GM23338 (cell line): Measurements from ENCODE around the gene GJD2. TPM values are rescaled to one million over a fixed set of nuclear protein-coding genes. Genes with fewer than 3 reads are reported as not detected.

Experiments
- EZH2 ChIP-seq: fragments of 200-600 bp; sonication (generic); IDR thresholded peaks from one replicate; pipeline ENCODE4 v1.8.0; 2017; ENCODE audit warnings: antibody characterized with exemption, mild to moderate bottlenecking, low read depth; ENCODE audit not compliant: unreplicated experiment
- NANOG ChIP-seq: IDR thresholded peaks from 2 replicates; pipeline ENCODE4 v1.6.1; 2016; ENCODE audit warnings: antibody characterized with exemption, borderline replicate concordance
- POLR2AphosphoS5 ChIP-seq: IDR thresholded peaks from 2 replicates; pipeline ENCODE4 v1.6.1; 2016; ENCODE audit warnings: antibody characterized with exemption, low read depth
- ZNF114 ChIP-seq: fragments of 250-450 bp; sonication (Bioruptor Pico); IDR thresholded peaks from 2 replicates; pipeline ENCODE4 v1.5.0; 2020; ENCODE audit warnings: mild to moderate bottlenecking, moderate library complexity
- polyA plus RNA-seq: library from polyadenylated mRNA; unstranded; fragments of >200 nt; fragmentation: Nextera tagmentation; extraction: Ambion mirVana; gene quantifications from 2 replicates; pipeline ENCODE4 v1.2.1, GENCODE V29; 2016
- total RNA-seq: library from RNA; depleted of rRNA; stranded (reverse); fragments of >200 nt; shearing (Covaris generic); gene quantifications from 2 replicates; pipeline ENCODE4 v1.2.3, GENCODE V29; 2014
- TF ChIP-seq, protein P1 (sequence below): fragments of 250-450 bp; sonication (Bioruptor Pico); IDR thresholded peaks from 2 replicates; pipeline ENCODE4 v1.5.0; 2020; ENCODE audit warnings: mild to moderate bottlenecking, moderate library complexity
- TF ChIP-seq, protein P2 (sequence below), 2 experiments: fragments of 200-600 bp in 1 of 2; sonication (generic) in 1 of 2; conservative IDR thresholded peaks; 2 replicates each; pipeline versions ENCODE4 v1.5.1 to v1.6.1; 2016 to 2017; ENCODE audit warnings: antibody characterized with exemption in 2 of 2, low read depth in 2 of 2, mild to moderate bottlenecking in 2 of 2, moderate library complexity in 1 of 2
- TF ChIP-seq, protein P3 (sequence below): IDR thresholded peaks from one replicate; pipeline ENCODE4 v1.6.1; 2018; ENCODE audit warnings: antibody characterized with exemption; ENCODE audit not compliant: unreplicated experiment

Gene GJD2
- total and polyA plus RNA-seq, 2 experiments from 2014 or later, result 0.29 to 0.63 TPM

DNA sequence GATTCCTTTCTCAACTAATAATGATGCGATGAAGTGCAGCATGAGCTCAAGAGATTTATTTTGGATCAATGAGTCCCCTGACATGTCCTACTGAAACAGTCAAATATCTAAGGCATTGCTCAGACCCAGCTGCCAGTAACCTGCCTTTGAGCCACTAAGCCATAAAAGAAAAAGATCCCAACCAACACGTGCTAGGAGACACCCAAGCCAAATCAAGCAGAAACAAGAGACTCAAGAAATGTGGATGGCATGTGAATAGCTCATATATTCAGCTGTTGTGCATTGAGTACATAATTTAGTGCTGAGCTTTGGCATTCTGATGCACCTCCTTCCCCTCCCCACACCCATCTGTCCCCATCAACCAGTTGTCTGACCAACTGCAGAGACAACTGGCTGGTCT lies 29.2 kb downstream of the GJD2 start (continued):
- TF ChIP-seq, protein P1, sequence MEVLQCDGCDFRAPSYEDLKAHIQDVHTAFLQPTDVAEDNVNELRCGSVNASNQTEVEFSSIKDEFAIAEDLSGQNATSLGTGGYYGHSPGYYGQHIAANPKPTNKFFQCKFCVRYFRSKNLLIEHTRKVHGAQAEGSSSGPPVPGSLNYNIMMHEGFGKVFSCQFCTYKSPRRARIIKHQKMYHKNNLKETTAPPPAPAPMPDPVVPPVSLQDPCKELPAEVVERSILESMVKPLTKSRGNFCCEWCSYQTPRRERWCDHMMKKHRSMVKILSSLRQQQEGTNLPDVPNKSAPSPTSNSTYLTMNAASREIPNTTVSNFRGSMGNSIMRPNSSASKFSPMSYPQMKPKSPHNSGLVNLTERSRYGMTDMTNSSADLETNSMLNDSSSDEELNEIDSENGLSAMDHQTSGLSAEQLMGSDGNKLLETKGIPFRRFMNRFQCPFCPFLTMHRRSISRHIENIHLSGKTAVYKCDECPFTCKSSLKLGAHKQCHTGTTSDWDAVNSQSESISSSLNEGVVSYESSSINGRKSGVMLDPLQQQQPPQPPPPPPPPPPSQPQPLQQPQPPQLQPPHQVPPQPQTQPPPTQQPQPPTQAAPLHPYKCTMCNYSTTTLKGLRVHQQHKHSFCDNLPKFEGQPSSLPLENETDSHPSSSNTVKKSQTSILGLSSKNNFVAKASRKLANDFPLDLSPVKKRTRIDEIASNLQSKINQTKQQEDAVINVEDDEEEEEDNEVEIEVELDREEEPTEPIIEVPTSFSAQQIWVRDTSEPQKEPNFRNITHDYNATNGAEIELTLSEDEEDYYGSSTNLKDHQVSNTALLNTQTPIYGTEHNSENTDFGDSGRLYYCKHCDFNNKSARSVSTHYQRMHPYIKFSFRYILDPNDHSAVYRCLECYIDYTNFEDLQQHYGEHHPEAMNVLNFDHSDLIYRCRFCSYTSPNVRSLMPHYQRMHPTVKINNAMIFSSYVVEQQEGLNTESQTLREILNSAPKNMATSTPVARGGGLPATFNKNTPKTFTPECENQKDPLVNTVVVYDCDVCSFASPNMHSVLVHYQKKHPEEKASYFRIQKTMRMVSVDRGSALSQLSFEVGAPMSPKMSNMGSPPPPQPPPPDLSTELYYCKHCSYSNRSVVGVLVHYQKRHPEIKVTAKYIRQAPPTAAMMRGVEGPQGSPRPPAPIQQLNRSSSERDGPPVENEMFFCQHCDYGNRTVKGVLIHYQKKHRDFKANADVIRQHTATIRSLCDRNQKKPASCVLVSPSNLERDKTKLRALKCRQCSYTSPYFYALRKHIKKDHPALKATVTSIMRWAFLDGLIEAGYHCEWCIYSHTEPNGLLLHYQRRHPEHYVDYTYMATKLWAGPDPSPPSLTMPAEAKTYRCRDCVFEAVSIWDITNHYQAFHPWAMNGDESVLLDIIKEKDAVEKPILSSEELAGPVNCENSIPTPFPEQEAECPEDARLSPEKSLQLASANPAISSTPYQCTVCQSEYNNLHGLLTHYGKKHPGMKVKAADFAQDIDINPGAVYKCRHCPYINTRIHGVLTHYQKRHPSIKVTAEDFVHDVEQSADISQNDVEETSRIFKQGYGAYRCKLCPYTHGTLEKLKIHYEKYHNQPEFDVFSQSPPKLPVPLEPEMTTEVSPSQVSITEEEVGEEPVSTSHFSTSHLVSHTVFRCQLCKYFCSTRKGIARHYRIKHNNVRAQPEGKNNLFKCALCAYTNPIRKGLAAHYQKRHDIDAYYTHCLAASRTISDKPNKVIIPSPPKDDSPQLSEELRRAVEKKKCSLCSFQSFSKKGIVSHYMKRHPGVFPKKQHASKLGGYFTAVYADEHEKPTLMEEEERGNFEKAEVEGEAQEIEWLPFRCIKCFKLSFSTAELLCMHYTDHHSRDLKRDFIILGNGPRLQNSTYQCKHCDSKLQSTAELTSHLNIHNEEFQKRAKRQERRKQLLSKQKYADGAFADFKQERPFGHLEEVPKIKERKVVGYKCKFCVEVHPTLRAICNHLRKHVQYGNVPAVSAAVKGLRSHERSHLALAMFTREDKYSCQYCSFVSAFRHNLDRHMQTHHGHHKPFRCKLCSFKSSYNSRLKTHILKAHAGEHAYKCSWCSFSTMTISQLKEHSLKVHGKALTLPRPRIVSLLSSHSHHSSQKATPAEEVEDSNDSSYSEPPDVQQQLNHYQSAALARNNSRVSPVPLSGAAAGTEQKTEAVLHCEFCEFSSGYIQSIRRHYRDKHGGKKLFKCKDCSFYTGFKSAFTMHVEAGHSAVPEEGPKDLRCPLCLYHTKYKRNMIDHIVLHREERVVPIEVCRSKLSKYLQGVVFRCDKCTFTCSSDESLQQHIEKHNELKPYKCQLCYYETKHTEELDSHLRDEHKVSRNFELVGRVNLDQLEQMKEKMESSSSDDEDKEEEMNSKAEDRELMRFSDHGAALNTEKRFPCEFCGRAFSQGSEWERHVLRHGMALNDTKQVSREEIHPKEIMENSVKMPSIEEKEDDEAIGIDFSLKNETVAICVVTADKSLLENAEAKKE (CRISPR knock-in tag), result no peak
- TF ChIP-seq, protein P2, sequence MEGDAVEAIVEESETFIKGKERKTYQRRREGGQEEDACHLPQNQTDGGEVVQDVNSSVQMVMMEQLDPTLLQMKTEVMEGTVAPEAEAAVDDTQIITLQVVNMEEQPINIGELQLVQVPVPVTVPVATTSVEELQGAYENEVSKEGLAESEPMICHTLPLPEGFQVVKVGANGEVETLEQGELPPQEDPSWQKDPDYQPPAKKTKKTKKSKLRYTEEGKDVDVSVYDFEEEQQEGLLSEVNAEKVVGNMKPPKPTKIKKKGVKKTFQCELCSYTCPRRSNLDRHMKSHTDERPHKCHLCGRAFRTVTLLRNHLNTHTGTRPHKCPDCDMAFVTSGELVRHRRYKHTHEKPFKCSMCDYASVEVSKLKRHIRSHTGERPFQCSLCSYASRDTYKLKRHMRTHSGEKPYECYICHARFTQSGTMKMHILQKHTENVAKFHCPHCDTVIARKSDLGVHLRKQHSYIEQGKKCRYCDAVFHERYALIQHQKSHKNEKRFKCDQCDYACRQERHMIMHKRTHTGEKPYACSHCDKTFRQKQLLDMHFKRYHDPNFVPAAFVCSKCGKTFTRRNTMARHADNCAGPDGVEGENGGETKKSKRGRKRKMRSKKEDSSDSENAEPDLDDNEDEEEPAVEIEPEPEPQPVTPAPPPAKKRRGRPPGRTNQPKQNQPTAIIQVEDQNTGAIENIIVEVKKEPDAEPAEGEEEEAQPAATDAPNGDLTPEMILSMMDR (conservative IDR thresholded peaks at IDR 0.05; ENCODE audit: low read depth in 2 of 2), result no peak
- TF ChIP-seq NANOG (no peak), ZNF114 (CRISPR knock-in tag) (no peak), EZH2 (no peak), POLR2AphosphoS5 (no peak)
- TF ChIP-seq, protein P3, sequence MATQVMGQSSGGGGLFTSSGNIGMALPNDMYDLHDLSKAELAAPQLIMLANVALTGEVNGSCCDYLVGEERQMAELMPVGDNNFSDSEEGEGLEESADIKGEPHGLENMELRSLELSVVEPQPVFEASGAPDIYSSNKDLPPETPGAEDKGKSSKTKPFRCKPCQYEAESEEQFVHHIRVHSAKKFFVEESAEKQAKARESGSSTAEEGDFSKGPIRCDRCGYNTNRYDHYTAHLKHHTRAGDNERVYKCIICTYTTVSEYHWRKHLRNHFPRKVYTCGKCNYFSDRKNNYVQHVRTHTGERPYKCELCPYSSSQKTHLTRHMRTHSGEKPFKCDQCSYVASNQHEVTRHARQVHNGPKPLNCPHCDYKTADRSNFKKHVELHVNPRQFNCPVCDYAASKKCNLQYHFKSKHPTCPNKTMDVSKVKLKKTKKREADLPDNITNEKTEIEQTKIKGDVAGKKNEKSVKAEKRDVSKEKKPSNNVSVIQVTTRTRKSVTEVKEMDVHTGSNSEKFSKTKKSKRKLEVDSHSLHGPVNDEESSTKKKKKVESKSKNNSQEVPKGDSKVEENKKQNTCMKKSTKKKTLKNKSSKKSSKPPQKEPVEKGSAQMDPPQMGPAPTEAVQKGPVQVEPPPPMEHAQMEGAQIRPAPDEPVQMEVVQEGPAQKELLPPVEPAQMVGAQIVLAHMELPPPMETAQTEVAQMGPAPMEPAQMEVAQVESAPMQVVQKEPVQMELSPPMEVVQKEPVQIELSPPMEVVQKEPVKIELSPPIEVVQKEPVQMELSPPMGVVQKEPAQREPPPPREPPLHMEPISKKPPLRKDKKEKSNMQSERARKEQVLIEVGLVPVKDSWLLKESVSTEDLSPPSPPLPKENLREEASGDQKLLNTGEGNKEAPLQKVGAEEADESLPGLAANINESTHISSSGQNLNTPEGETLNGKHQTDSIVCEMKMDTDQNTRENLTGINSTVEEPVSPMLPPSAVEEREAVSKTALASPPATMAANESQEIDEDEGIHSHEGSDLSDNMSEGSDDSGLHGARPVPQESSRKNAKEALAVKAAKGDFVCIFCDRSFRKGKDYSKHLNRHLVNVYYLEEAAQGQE, result no peak
